ENCODE data around the gene ANGEL1. TPM values are rescaled to one million over a fixed set of nuclear protein-coding genes. Genes with fewer than 3 reads are reported as not detected.
A peak's percentile ranks its signal among the peaks of the same experiment; 100 is the strongest.

The ANGEL1 gene, protein sequence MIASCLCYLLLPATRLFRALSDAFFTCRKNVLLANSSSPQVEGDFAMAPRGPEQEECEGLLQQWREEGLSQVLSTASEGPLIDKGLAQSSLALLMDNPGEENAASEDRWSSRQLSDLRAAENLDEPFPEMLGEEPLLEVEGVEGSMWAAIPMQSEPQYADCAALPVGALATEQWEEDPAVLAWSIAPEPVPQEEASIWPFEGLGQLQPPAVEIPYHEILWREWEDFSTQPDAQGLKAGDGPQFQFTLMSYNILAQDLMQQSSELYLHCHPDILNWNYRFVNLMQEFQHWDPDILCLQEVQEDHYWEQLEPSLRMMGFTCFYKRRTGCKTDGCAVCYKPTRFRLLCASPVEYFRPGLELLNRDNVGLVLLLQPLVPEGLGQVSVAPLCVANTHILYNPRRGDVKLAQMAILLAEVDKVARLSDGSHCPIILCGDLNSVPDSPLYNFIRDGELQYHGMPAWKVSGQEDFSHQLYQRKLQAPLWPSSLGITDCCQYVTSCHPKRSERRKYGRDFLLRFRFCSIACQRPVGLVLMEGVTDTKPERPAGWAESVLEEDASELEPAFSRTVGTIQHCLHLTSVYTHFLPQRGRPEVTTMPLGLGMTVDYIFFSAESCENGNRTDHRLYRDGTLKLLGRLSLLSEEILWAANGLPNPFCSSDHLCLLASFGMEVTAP
- polyA plus RNA-seq, result 20.7 TPM

- Mint-ChIP-seq H3K27me3 (no peaks in the 10 kb centered on the region), H3K36me3 (peaks cover 5% of the 10 kb centered on the region), H3K4me3 (peak within 1 kb of the TSS; percentile 87 to 98 (median 94)), H3K4me1 (peaks cover 19 to 23% (median 21%) of the 10 kb centered on the region in 3 donors), H3K9me3 (no peaks in the 10 kb centered on the region), H3K27ac (peak within 1 kb of the TSS; percentile 90 to 99 (median 95))
Observed at GRCh38 chr14:76812422-76813383, at the start of gene ANGEL1. ANGEL1 (minus strand) TSS chr14:76812882; CDS start chr14:76812827, 55 bp downstream.

GRCh38 chr14:76861574-76862255, 49.0 kb upstream of the ANGEL1 start:
- peak overlapping the region in 1 of 3 donors; percentile 36 for H3K27ac Mint-ChIP-seq
- H3K4me3 Mint-ChIP-seq, result peak overlapping the region in 1 of 4 donors; percentile 8
- H3K9me3 Mint-ChIP-seq, result peaks cover 0 to 2% (median 0%) of the 10 kb centered on the region in 3 donors
- peaks cover 6 to 17% (median 6%) of the 10 kb centered on the region in 3 donors for H3K4me1 Mint-ChIP-seq
- no peaks in the 10 kb centered on the region for H3K36me3 Mint-ChIP-seq
- peaks cover 4% of the 10 kb centered on the region for H3K27me3 Mint-ChIP-seq

DNA sequence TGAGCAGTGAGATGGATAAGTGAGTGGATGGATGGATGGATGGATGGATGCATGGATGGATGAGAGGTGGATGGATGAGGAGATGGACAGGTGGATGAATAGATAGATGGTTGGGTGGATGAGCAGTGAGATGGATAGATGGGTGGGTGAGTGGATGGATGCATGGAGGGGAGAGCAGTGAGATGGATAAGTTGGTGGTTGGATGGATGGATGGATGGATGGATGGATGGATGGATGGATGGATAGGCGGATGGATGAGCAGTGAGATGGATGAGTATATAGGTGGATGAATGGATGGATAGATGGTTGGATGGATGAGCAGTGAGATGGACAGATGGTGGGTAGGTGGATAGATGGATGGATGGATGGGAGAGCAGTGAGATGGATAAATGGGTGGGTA, 44.1 kb upstream of the ANGEL1 start:
- no peak overlapping the region for H3K27ac Mint-ChIP-seq
- H3K4me1 Mint-ChIP-seq, result no peaks in the 10 kb centered on the region
- peaks cover 13% of the 10 kb centered on the region for H3K27me3 Mint-ChIP-seq
- H3K36me3 Mint-ChIP-seq, result no peaks in the 10 kb centered on the region
- H3K9me3 Mint-ChIP-seq, result peaks cover 0 to 2% (median 0%) of the 10 kb centered on the region in 3 donors
- no peak overlapping the region for H3K4me3 Mint-ChIP-seq

DNA sequence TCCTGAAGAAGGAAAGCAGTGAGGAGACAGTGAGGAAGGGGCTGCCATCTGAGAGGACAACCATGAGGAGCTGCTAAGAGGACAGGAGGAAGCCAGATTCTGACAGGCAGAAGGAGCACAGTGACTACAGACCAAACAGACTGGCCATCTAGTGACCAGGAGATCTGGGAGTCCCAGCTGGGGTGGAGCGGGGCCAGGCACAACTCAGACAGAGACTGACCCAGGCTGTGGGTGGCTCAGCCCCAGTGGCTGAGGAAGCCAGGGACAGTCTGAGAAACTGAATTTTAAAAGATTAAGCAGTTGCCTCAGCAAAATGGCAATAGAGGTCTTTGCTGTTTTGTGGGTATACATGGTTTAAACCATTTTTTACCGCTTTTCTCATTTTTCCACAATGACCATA, 42.4 kb upstream of the ANGEL1 start:
- H3K9me3 Mint-ChIP-seq, result peaks cover 0 to 2% (median 0%) of the 10 kb centered on the region in 3 donors
- no peak overlapping the region for H3K27ac Mint-ChIP-seq
- H3K4me3 Mint-ChIP-seq, result no peak overlapping the region
- H3K27me3 Mint-ChIP-seq, result peaks cover 13% of the 10 kb centered on the region
- H3K36me3 Mint-ChIP-seq, result no peaks in the 10 kb centered on the region
- H3K4me1 Mint-ChIP-seq, result no peaks in the 10 kb centered on the region

GRCh38 chr14:76848879-76849278, 36.2 kb upstream of the ANGEL1 start:
- Mint-ChIP-seq H3K27ac (no peak overlapping the region), H3K4me1 (peaks cover 8 to 14% (median 10%) of the 10 kb centered on the region in 3 donors), H3K36me3 (no peaks in the 10 kb centered on the region), H3K4me3 (no peak overlapping the region), H3K9me3 (no peaks in the 10 kb centered on the region), H3K27me3 (peaks cover 16% of the 10 kb centered on the region)

DNA sequence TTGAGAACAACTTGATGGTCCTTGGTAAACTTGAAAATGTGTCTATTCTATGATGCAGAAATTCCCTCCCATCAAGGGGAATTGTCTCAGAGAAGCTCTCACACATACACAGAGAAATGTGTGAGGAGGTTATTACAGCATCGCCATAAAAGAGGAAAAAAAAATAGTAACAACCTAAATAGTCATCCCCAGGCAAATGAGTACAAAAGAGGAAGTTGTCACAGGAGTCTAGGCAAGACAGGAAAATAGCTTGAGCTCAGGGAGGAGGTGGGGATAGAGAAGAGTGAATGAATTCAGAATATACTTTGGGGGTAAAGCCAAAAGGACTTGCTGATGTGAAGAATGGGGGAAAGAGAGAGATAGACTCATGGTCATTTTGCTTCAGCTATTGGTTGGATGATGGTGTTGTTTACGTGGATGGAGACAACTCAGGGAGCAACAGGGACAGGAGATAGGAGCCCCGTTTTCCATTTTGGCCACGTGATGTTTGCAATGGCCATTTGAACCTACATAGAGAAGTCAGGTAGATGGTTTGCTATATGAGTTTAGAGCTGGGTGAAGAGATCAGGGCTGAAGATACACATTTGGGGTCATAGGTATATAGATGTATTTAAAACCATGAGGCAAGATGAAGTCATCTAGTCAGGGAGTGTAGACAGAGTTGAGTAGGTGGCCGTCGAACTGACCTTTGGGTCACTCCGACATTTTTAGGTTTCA, 33.8 kb upstream of the ANGEL1 start:
- no peaks in the 10 kb centered on the region for H3K9me3 Mint-ChIP-seq
- no peak overlapping the region for H3K27ac Mint-ChIP-seq
- no peaks in the 10 kb centered on the region for H3K36me3 Mint-ChIP-seq
- H3K4me3 Mint-ChIP-seq, result no peak overlapping the region
- peaks cover 8 to 14% (median 10%) of the 10 kb centered on the region in 3 donors for H3K4me1 Mint-ChIP-seq
- H3K27me3 Mint-ChIP-seq, result peaks cover 14% of the 10 kb centered on the region

DNA sequence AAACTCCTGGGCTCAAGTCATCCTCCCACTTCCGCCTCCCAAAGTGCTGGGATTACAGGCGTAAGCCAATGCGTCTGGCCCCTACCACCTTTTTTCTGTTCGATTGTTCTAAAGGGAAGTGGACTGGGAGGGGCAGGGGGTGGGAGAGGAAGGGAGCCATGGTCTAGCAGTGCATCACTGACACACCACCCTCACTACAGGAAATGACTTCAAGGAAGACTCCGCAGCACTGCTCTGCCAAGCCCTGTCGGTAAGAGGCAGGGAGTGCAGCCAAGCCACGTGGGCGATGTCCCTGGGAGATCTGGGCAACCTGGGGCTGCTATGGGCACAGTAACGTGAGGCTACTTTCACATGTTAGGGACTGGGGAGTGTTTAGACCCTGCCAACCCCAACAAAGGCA, 31.5 kb upstream of the ANGEL1 start:
- Mint-ChIP-seq H3K4me1 (peaks cover 8 to 14% (median 10%) of the 10 kb centered on the region in 3 donors), H3K4me3 (peak overlapping the region in 1 of 4 donors; percentile 58), H3K36me3 (no peaks in the 10 kb centered on the region), H3K9me3 (no peaks in the 10 kb centered on the region), H3K27ac (peak overlapping the region in 1 of 3 donors; percentile 9), H3K27me3 (peaks cover 14% of the 10 kb centered on the region)

GRCh38 chr14:76842414-76842813, 29.7 kb upstream of the ANGEL1 start:
- peaks cover 8 to 14% (median 10%) of the 10 kb centered on the region in 3 donors for H3K4me1 Mint-ChIP-seq
- peaks cover 14% of the 10 kb centered on the region for H3K27me3 Mint-ChIP-seq
- H3K36me3 Mint-ChIP-seq, result no peaks in the 10 kb centered on the region
- no peak overlapping the region for H3K27ac Mint-ChIP-seq
- no peaks in the 10 kb centered on the region for H3K9me3 Mint-ChIP-seq
- no peak overlapping the region for H3K4me3 Mint-ChIP-seq

- Mint-ChIP-seq H3K9me3 (peaks cover 0 to 1% (median 0%) of the 10 kb centered on the region in 3 donors), H3K4me1 (no peaks in the 10 kb centered on the region), H3K4me3 (no peak overlapping the region), H3K27me3 (peaks cover 10% of the 10 kb centered on the region), H3K36me3 (no peaks in the 10 kb centered on the region), H3K27ac (no peak overlapping the region)
Observed at GRCh38 chr14:76837524-76837923, 24.8 kb upstream of the ANGEL1 start.

- no peaks in the 10 kb centered on the region for H3K4me1 Mint-ChIP-seq
- H3K27me3 Mint-ChIP-seq, result peaks cover 13% of the 10 kb centered on the region
- H3K4me3 Mint-ChIP-seq, result no peak overlapping the region
- H3K36me3 Mint-ChIP-seq, result peaks cover 3% of the 10 kb centered on the region
- no peak overlapping the region for H3K27ac Mint-ChIP-seq
- peaks cover 0 to 1% (median 0%) of the 10 kb centered on the region in 3 donors for H3K9me3 Mint-ChIP-seq
Observed at GRCh38 chr14:76836029-76836630, 23.4 kb upstream of the ANGEL1 start.

DNA sequence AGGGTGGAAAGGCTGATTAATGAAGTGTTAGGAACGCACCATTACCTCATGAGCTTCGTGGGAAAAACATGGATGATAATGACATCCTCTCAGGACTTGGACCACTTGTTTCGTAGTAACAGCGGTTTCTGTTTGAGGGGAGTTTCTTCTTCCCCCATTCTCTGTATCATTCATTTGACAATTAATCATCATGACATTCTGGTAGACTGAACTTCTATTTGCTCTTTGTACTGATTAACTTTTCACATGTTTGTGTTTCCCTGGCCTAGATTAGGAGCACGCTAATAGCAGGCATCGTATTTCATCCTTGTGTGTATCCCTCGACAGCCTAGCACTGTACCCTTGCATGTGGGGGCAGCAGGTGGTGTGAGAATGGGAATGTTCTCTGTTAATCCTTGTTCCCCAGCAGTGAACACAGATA, 21.6 kb upstream of the ANGEL1 start:
- no peak overlapping the region for H3K4me3 Mint-ChIP-seq
- no peak overlapping the region for H3K27ac Mint-ChIP-seq
- peaks cover 3% of the 10 kb centered on the region for H3K36me3 Mint-ChIP-seq
- H3K27me3 Mint-ChIP-seq, result peaks cover 13% of the 10 kb centered on the region
- peaks cover 0 to 1% (median 0%) of the 10 kb centered on the region in 3 donors for H3K9me3 Mint-ChIP-seq
- H3K4me1 Mint-ChIP-seq, result no peaks in the 10 kb centered on the region

DNA sequence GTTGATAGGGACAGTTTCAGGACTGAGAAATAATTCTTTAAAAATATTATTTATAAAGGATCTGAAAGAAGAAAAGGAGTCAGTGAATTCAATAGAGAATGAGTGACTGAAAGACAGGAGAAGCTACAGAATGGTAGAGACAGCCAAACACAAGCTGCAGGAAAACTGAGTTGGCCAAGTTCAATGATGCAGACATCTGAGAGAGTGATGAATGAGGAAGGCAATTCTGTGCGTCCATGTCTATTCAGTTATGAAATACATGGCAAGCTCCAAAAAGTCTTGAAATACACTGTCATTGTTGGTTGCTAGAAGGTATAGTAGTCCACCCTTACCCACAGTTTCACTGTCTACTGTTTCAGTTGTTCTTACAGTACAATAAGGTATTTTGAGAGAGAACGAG, 20.3 kb upstream of the ANGEL1 start:
- H3K27ac Mint-ChIP-seq, result no peak overlapping the region
- peaks cover 0 to 1% (median 0%) of the 10 kb centered on the region in 3 donors for H3K9me3 Mint-ChIP-seq
- no peak overlapping the region for H3K4me3 Mint-ChIP-seq
- H3K4me1 Mint-ChIP-seq, result no peaks in the 10 kb centered on the region
- peaks cover 3% of the 10 kb centered on the region for H3K36me3 Mint-ChIP-seq
- H3K27me3 Mint-ChIP-seq, result peaks cover 13% of the 10 kb centered on the region

GRCh38 chr14:76832503-76832988, 19.9 kb upstream of the ANGEL1 start:
- no peaks in the 10 kb centered on the region for H3K4me1 Mint-ChIP-seq
- peaks cover 3% of the 10 kb centered on the region for H3K36me3 Mint-ChIP-seq
- peaks cover 13% of the 10 kb centered on the region for H3K27me3 Mint-ChIP-seq
- peaks cover 0 to 1% (median 0%) of the 10 kb centered on the region in 3 donors for H3K9me3 Mint-ChIP-seq
- H3K27ac Mint-ChIP-seq, result no peak overlapping the region
- no peak overlapping the region for H3K4me3 Mint-ChIP-seq

Data from IgD-negative memory B cell (primary cell).